HEK293T (cell line): ENCODE measurements around the gene SBNO2.

ENCODE experiments used
- FOXM1 ChIP-seq: fragments of 450-650 bp; IDR thresholded peaks from 2 replicates; pipeline ENCODE4 v1.6.1; 2017; ENCODE audit warnings: mild to moderate bottlenecking, borderline replicate concordance
- PKNOX1 ChIP-seq: fragments of 450-650 bp; IDR thresholded peaks from 2 replicates; pipeline ENCODE4 v1.6.1; 2016
- SP1 ChIP-seq: fragments of 450-650 bp; IDR thresholded peaks from 2 replicates; pipeline ENCODE4 v1.6.1; 2017

GRCh38 chr19:1123885-1124677 is 50.0 kb downstream of the SBNO2 start:
- TF ChIP-seq FOXM1 = no peak
- no peak for TF ChIP-seq PKNOX1
- TF ChIP-seq SP1 = no peak
